NCI-H146 (cell line): ENCODE data around the gene HSPB6.

ENCODE experiments used
- DNase-seq: peaks from one replicate; lab custom pipeline; 2025; lab: John Stamatoyannopoulos, UW

Gene HSPB6

DNA sequence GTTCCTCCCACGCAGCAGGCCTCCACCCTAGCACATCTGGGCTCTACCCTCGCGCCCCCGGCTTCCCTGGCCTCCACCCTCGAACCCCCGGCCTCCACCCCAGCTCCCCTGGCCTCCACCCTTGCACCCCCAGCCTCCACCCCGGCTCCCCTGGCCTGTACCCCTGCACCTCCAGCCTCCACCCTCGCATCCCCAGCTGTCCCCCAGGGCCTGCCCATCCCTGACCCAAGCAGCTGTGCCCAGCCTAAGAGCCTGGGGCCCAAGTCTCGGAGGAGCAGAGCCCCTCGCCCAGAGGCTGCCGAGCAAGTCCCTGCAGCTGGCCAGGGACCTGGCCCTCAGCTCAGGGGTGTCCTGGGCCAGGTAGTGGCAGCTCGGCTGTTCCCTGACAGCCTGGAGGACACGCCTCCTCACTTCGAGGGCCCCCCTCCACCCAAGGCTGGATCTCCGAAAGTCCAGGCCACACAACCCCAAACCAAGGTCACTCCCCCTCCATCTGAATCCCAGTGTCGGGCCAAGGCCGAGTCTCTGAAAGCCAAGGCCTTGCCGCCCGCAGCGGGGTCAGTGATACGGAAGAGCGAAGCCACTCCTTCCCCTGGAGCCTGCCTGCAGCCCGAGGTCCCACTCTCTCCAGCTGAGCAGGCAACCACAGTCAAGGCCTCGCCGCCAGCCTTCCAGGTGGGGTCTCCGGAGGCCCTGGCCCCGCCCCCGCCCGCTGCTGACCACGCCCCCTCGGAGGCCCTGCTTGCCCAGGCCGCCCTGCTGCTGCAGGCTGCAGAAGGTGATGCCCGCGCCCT lies 10.7 kb upstream of the HSPB6 start:
- DNase-seq, result no peak

DNA sequence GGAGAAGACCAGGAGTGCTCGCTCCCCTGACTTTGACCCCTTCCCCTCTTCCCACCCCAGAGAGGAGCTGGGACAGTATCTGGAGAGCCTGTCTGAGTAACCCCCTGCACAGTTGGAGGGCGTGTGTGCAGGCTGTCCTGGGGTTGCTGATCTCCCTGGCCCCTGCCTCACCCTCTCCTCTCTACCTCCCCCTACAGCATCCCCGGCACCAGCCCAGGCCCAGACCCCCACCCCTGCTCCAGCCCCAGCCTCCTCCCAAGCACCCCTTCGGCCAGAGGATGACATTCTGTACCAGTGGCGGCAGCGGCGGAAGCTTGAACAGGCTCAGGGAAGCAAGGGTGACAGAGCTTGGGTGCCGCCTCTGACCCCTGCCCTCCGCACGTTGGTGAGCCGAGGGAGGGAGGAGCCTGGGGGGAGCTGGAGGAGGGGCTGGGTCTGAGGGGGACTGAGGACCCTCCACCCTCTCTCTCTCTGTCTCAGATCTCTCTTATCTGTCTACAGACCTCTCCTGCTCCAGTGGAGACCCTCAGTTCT lies 9.8 kb upstream of the HSPB6 start:
- no peak for DNase-seq

DNA sequence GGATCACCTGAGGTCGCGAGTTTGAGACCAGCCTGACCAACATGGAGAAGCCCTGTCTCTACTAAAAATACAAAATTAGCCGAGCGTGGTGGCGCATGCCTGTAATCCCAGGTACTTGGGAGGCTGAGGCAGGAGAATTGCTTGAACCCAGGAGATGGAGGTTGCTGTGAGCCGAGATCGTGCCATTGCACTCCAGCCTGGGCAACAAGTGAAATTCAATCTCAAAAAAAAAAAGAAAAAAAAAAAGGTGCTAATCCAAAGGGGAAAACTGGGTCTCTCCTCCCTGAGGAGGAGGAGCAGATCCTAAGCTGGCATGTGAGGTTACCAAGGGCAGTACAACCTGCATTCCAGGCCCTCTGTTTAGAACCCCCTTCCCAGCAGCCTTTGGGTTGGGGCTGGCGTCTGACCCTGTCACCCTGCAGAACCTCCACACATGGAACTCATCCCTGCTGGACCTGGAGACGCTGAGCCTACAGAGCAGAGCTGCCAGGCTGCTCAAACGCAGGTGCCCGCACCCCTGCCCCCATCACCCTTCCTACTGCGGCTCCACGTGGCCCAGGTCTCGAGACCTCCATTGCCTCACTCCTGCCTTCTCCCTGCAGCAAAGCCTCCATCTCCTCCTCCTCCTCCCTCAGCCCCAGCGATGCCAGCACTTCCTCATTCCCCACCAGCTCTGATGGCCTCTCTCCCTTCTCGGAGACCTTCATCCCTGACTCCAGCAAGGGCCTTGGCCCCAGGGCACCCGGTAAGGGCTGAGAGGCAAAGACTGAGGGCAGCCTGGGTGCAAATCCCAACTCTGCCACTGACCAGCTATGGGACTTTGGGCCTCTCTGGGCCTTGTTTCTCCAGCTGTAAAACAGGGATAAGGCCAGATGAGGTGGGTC lies 7.8 kb upstream of the HSPB6 start:
- DNase-seq, result no peak

DNA sequence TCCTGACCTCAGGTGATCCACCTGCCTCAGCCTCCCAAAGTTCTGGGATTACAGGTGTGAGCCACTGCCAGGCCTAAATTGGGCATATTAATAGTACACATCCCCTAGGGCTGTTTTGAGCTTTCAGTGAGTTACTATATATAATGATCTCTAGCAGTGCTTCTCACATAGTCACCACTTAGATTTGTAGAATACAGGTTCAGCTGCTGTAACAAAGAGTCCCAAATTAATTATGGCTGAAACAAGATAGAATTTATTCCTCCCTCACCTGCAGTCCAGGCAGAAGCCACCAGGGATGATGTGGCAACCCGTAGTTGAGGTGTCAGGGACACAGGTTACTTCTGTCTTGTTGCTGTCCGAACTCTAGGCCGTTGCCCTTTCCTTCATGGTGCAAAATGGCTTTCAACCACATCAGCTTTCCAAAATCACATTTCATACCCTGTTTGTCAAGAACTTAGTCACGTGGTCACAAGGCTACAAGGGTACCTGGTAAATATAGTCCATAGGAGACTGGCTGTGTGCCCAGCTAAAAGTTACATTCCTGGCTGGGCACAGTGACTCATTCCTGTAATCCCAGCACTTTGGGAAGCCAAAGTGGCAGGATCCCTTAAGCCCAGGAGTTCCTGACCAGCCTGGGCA lies 4.0 kb upstream of the HSPB6 start:
- no peak for DNase-seq

DNA sequence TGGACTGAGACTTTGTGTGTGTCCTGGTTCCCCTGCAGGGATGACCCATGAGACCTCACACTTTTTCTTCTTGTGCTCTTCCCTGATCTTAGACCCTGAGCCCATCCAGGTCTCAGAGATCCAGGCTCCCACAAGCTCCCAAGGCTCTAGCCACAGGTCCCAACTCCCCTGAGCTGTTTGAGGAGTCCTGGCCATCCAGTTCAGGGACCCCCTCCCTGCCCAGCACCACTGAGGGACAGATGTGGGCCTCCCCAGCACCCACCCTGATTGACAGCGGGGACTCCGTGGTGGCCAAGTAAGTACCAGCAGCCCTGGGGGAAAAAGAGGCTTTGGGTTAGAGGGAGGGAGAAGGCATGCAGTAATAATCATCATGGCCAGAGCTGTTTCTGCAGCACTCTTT lies 2.9 kb upstream of the HSPB6 start:
- DNase-seq, result no peak

DNA sequence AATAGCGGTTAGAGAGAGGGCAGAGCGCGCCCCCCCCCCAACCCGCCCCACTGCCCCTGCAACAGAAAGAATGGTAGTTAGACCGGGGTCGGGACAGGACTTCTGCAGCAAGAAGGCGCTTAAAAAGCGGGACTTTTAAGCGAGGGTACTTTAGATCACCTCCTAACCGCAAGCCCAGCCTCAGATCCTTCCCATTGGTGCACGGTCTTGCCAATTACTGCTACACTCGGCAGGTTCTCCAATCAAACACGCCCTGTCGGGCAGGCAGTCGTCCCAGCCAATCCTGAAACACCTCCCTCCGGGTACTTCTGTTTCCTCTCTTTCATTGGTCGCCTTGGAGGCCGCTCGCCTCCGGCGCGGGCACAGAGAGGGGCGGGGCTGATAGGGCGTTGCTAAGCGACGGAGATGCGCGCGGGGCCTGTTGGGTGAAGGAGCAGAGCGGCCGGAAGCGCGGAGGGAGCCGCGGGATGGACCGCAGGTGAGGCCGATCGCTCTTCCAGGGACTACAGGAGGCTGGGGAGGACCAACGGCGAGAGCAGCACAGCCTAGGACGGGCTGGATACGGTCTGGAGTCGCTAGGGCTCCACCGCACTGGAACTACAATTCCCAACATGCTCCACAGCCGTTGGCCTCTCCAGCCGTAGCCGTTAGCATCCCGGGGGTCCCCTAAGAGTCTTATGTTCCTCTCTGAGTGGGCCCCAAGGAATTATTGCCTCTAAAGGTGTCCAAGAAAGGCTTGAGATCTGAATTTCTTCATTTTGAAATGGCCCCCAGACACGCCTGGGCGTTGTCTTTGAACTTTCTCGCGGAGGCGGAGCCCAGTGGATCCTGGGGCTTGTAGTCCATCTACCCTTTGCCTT lies 1.1 kb upstream of the HSPB6 start, which contains the start of gene PROSER3:
Gene PROSER3 (plus strand): TSS at position 428 of the 860 bp plus-strand sequence. CDS start 40 bp downstream, at position 468.
- peak; percentile 100 for DNase-seq

DNA sequence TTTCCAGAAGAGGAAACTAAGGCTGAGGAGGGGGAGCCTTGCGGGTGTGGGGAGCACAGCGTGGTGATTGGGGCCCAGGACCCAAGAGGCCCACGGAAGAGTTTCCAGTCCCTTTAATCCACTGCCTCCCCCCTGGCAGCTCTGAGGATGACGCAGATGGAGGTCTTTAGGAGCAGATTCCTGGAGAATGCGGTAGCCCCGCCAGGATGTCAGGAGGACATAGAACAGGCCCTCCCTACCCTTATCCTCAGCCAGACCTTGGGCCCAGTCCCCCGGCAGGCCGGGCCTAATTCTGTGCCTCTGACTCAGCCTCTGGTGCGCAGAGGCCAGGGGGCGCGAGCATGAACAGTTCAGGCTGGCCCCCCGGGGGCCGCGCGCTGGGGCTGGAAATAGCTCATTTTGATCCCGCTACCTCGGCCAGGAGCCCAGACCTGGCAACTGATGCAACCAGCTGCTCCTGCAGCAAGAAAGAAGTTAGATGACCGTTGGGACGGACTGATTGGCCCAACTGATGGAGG lies 461 bp upstream of the HSPB6 start:
- DNase-seq, result peak; percentile 78

DNA sequence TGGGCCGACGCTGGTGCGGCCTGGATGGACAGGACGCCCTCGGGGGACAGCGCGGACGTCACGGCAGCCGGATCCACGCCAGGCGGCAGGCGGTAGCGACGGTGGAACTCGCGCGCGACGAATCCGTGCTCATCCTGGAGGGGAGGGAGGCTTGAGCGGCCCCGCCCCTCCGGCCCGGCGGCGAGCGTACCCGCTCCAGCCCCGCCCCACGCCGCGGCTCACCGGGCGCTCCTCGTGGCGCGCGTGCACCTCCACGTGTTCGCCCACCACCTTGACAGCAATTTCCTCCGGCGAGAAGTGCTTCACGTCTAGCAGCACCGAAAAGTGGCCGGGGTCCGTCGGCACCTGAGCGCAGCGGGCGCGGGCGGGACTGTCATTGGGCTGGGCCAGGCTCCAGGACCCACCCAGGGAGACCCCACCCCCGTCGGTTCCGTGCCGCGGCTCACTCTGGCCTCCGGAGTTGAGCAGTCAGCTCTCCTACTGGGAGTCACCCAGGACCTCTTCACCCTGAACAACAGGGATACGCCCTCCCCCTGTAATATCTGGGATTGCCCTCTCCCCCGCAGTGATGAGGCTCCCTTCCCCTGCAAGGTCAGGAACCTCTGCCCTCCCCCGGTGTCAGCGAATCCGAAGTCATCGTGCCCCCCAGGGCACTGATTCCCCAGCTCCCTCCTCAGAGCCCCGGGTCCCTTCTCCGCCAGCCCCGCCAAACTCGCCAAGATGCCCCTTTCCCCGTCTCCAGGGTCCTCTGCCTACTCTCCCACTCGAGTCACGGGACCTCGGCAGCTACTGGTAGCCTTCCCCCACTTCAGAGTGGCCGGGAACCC lies 1.1 kb downstream of the HSPB6 start:
- DNase-seq, result peak; percentile 28

DNA sequence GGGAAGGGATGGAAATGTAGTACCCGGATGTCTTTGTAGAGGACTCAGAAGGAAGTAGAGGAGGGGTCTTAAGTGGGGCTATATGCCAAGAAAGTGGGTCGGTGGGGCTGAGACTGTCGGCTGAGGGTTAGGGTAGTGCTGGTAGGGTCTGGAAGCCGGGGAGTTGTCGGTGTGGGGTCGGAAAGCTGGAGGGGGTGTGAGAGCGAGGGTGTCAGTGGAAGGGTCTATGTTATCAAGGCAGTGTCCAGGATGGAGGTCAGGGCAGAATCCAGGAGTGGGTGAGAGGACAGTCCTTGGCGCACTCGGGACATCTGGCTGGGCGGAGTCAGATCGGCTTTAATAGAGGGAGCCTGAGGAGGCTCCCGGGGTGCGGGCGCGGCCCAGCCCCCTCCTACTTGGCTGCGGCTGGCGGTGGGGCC lies 1.7 kb downstream of the HSPB6 start:
- DNase-seq, result no peak

DNA sequence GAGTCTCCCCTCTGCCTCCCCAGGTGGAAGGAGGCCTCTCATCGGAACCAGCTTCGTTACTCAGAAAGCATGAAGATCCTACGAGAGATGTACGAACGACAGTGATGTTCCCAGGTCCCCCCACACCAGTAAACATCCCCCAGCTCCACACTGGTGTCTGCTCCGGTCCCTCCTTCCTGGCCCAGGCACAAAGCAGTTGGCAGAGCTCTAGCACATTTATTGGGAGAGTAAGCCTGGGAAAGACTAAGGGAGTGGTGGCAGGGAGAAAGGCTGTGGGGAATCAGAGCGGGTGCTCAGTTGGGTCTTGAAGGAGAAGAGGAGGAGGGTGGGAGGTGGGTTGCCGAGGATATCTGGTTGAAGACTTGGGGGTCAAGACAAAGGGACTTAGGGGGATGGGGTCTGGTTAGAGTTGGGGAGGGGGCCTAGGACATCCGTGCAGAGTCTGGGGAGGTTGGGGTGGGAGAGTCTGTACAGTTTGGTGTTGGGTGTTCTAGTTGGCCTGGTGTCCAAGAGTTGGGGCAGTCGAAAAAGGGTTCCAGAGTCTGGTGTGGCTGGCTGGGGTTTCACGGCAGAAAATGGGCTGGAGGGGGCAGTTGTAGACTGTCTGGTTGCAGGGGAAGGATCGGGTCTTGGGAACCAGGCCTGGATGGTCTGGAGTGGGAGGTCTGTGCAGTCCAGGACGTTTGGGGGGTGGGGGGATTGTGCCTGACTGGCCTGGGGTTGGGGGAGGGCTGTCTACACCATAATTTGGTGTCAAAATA lies 2.3 kb downstream of the HSPB6 start:
- no peak for DNase-seq

DNA sequence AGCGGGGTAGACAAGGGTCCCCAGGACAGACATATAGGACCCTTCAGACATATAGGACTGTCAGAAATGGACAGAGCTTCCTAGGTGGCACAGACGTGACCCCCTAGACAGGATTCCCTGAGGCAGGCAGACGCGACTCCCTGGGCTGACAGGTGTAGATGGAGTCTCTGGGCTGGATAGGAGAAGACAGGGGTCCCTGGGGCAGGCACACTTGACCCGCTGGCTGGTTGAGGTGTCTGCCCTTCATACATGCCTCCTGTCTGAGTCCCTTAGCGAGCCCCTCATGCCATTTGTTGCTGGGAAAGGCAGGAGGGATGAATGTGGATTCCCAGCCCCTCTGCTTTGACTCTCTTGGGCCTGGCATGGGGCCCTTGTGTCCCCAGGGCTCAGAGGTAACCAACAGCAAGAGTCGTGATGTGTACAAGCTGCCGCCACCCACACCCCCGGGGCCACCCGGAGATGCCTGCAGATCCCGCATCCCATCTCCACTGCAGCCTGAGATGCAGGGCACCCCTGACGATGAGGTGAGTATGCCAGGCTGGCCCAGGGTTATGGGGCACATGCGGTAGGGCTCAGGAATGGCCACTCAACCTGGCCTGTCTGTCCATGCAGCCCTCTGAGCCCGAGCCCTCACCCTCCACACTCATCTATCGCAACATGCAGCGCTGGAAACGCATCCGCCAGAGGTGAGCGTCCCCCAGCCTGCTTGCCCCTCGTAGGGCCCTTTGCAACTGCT lies 3.0 kb downstream of the HSPB6 start:
- DNase-seq, result no peak

DNA sequence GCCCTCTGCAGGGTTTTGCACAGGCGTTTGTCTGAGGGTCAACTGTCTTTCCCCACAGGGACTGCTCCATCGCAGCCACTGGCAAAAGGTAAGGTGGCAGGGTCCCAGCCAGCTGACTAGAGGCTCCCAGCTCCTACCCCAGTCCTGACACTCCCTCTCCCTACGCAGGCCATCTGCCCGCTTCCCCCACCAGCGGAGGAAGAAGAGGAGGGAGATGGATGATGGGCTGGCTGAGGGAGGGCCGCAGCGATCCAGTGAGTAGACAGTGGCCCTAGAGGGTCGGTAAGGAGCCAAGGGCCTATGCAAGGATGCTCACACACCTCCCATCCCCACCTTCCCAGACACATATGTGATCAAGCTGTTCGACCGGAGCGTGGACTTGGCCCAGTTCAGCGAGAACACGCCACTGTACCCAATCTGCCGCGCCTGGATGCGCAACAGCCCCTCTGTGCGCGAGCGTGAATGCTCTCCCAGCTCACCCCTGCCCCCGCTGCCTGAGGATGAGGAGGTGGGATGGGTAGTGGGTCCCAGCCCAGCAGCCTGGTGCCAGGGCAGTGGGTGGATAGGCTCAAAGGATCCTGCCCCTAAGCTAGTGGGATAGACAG lies 4.0 kb downstream of the HSPB6 start:
- no peak for DNase-seq

DNA sequence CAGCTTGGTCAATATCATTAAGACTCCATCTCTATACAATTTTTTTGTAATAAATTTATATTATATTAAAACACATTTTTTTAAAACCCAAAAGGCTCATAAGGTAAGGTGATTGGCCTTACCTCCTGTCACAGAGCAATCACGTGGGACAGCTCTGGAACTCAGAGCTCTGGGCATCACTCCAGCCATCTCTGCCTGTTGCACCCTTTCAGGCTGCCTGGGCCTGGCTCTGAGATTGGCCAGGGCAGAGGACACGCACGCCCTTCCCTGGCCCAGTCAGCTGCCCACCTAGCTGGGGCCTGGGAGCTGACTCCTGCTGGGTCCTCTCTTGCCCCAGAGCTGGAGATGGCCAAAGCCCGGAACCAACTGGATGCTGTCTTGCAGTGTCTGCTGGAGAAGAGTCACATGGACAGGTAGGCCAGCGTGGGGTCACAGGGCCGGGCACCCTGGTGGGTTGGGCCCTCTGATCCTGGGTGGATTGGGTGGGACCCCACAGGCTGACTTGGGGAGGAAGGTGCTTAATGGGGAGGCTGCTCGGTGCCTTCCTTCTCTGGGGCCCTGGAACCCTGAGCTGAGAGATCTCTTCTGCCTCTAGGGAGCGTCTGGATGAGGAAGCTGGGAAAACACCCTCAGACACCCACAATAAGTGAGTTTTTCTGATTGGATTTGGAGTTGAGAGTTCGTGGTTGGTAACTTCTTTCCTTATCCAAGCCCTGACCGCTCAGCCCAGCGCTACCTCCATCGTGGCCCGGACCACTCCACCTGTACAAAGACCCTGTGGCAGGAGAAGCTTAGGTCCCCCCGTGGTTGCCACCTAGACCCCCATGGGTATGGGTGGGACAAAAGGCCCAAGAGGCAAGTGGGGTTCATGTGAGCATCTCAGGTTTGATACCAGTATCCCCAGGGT lies 4.7 kb downstream of the HSPB6 start:
- no peak for DNase-seq

DNA sequence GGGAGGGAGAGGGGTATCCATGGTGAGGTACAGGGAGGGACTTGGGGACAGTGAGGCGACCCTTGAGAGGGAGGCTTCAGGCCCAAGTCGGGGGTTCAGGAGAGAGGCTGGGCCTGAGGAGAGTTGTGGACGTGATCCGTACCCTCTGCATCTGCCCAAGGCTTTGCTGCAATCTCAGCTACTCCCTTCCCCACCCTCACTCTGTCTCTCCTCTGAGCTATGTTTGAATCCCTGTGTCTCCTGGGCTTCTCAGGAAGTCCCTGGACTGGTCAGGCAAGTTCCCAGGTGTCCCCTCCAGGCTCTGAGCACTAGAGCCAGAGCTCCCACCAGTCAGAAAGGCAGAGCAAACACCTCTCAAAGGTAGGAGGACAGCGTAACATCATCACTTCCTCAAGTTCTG lies 6.7 kb downstream of the HSPB6 start:
- no peak for DNase-seq

DNA sequence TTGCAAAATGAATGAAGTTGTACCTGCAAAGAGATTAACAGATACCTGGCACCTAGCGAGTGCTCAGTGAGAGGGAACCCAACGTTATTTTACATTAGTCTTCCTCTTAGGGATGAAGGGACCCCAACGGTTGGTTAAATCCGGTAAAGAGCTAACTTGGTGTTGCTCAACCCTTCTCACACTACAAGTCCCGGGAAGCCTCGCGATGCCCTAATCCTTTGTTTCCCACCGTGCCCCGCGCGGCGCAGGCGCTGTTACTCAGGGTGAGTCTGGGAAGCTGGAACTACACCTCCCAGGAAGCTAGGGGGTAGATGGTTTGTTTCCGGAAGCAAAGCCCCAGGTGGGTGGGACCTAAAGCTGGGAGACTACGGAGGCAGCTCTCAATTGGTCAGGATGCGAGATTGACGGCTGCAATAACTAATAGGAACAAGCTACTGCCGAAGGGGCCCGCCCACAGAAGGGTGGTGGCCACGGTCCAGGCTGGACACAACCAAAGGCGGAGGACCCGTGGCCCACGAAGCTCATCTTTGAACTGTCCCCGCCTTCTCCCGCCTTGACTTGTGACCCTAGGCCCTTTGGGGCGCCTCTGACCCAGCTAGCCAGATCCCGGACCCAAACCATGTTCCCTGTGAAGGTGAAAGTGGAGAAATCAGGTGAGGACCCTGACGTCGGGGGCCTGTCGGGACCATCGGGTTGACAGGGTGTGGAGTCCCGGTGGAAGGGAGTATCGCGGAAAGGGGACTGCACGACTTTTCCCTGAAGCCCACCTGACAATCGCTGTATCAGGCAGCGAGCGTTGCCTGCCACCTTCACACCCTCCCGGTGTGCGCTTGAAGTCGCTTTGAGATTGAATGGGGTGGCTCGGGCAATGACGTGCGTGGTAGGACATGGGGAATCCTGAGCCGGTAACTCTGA lies 8.5 kb downstream of the HSPB6 start, which contains the start of gene LIN37:
Gene LIN37 (plus strand): TSS at position 471 of the 915 bp plus-strand sequence. CDS start 149 bp downstream, at position 620.
- DNase-seq, result peak; percentile 99

DNA sequence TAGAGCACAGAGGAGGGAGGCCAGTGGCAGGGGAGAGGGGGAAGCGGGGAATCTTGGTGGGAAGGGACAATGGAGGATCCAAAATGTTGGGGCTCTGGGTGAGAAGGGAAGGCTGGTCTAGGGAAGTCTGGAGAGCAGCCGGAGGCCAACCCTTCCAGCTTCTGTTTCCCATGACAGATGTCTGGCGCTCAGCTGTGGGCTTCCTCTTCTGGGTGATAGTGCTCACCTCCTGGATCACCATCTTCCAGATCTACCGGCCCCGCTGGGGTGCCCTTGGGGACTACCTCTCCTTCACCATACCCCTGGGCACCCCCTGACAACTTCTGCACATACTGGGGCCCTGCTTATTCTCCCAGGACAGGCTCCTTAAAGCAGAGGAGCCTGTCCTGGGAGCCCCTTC lies 10.3 kb downstream of the HSPB6 start:
- no peak for DNase-seq
